ENCODE data around the gene TLCD2. TPM values are rescaled to one million over a fixed set of nuclear protein-coding genes. Genes with fewer than 3 reads are reported as not detected.

The TLCD2 gene
- total and polyA plus RNA-seq, 9 of the 15 experiments (the other 6 are each of a cell fraction or from before 2014, with no cell fraction given): 0.10 to 0.89 (median 0.58) TPM

DNA sequence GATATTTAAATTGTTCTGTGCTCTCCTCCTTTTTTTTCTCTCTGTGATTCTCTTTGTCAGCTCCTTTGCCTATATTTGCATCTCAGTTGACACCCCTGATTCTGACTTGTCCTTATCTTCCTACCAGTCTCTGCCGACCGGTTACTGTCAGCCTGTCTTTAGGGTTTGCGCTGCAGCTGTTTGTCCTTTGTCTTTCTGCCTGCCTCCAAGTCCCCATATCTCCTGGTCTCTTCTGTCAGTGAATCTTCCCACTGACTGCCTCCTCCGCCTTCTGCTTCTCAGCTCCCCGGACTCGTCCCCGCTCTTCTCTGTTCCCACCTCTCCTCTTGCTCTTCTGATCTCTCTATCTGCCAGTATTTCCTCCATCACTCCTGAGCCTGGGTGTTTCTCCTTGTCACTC lies 5.2 kb downstream of the TLCD2 start (continued):
- TF ChIP-seq YBX1 (IDR thresholded peaks at IDR 0.05) (no peak), HSF4 (CRISPR knock-in tag; IDR thresholded peaks at IDR 0.05; ENCODE audit: borderline replicate concordance) (no peak), SMARCB1 (IDR thresholded peaks at IDR 0.05; ENCODE audit: insufficient read length, low read depth) (no peak), CREM (IDR thresholded peaks at IDR 0.05; ENCODE audit: low read depth) (0 out of 2 replicates have a peak, but pooled peaks have one; percentile 5), ZNF780A (CRISPR knock-in tag; IDR thresholded peaks at IDR 0.05) (no peak), ZNF277 (CRISPR knock-in tag; IDR thresholded peaks at IDR 0.05; ENCODE audit: borderline replicate concordance) (no peak), NCOA6 (IDR thresholded peaks at IDR 0.05) (no peak), SMARCC2 (IDR thresholded peaks at IDR 0.05; ENCODE audit: low read depth) (no peak), SPI1 (IDR thresholded peaks at IDR 0.05; ENCODE audit: borderline replicate concordance, low read depth, low read length) (no peak), ZNF436 (CRISPR knock-in tag; IDR thresholded peaks at IDR 0.05) (no peak), TCF7 (IDR thresholded peaks at IDR 0.05; ENCODE audit: borderline replicate concordance) (no peak), VEZF1 (CRISPR knock-in tag; IDR thresholded peaks at IDR 0.05) (peak; percentile 29; the same call in 1 of the 2 replicates), ZNF584 (CRISPR knock-in tag; IDR thresholded peaks at IDR 0.05; ENCODE audit: low read depth) (no peak), TAF7 (tag; IDR thresholded peaks at IDR 0.05) (no peak), BCOR (IDR thresholded peaks at IDR 0.05) (no peak), ZNF12 (CRISPR knock-in tag; IDR thresholded peaks at IDR 0.05) (no peak), FOXA1 (IDR thresholded peaks at IDR 0.05; ENCODE audit: borderline replicate concordance) (no peak), ELF1 (tag; IDR thresholded peaks at IDR 0.05) (no peak), ZNF778 (CRISPR knock-in tag; IDR thresholded peaks at IDR 0.05) (no peak), CXXC5 (CRISPR knock-in tag; IDR thresholded peaks at IDR 0.05) (no peak), CSDE1 (IDR thresholded peaks at IDR 0.05) (no peak), PHTF2 (CRISPR knock-in tag; IDR thresholded peaks at IDR 0.05) (no peak), CBX2 (IDR thresholded peaks at IDR 0.05; ENCODE audit: insufficient read depth, low read length, poor library complexity, severe bottlenecking) (no peak)
- TF ChIP-seq, protein P1, sequence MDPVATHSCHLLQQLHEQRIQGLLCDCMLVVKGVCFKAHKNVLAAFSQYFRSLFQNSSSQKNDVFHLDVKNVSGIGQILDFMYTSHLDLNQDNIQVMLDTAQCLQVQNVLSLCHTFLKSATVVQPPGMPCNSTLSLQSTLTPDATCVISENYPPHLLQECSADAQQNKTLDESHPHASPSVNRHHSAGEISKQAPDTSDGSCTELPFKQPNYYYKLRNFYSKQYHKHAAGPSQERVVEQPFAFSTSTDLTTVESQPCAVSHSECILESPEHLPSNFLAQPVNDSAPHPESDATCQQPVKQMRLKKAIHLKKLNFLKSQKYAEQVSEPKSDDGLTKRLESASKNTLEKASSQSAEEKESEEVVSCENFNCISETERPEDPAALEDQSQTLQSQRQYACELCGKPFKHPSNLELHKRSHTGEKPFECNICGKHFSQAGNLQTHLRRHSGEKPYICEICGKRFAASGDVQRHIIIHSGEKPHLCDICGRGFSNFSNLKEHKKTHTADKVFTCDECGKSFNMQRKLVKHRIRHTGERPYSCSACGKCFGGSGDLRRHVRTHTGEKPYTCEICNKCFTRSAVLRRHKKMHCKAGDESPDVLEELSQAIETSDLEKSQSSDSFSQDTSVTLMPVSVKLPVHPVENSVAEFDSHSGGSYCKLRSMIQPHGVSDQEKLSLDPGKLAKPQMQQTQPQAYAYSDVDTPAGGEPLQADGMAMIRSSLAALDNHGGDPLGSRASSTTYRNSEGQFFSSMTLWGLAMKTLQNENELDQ (CRISPR knock-in tag; IDR thresholded peaks at IDR 0.05; ENCODE audit: borderline replicate concordance): no peak
- TF ChIP-seq, protein P2, sequence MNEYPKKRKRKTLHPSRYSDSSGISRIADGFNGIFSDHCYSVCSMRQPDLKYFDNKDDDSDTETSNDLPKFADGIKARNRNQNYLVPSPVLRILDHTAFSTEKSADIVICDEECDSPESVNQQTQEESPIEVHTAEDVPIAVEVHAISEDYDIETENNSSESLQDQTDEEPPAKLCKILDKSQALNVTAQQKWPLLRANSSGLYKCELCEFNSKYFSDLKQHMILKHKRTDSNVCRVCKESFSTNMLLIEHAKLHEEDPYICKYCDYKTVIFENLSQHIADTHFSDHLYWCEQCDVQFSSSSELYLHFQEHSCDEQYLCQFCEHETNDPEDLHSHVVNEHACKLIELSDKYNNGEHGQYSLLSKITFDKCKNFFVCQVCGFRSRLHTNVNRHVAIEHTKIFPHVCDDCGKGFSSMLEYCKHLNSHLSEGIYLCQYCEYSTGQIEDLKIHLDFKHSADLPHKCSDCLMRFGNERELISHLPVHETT (CRISPR knock-in tag; conservative IDR thresholded peaks at IDR 0.05 in 1 of 2, IDR thresholded peaks at IDR 0.05 in 1 of 2): no peak
